ENCODE results near the gene OSBPL10.

Gene OSBPL10

DNA sequence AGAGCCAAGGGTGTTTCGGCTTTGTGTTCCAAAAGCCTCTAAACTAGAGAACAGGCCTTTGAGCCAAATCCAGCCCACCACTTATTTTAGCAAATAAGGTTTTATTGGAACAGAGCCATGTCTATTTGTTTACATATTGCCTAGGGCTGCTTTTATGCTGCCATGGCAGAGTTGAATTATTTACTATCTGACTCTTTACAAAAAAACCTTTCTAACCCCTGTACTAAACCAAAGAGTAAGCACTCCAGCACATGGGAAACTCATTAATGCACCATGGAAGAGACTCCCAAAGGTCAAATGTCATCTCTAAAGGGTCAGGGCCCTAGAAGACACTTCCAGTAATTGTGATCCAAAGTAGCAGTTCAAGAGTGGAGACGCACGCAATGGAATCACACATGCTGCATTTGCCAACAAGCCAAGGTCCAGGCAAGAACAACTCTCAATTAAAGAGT lies 22.3 kb downstream of the OSBPL10 start:
- no peak for DNase-seq (ENCODE audit: low spot score)

DNA sequence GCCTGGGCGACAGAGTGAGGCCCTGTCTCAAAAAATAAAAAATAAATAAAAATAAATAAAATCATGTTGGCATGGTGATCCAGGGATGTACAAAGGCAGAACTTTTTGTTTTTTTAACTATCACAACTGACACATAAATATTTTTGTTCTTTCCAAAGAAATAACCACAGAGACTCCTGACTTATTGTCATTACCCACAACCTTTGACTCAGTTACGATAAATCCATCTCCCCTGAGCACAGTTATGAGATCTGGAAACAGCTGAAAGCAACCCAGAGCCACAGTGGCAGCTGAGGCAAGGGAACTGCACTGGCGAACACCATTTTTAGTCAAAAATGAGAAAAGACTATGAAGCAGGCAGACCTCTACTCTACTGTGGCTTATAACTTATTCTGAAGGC lies 24.0 kb downstream of the OSBPL10 start:
- DNase-seq (ENCODE audit: low spot score): no peak

DNA sequence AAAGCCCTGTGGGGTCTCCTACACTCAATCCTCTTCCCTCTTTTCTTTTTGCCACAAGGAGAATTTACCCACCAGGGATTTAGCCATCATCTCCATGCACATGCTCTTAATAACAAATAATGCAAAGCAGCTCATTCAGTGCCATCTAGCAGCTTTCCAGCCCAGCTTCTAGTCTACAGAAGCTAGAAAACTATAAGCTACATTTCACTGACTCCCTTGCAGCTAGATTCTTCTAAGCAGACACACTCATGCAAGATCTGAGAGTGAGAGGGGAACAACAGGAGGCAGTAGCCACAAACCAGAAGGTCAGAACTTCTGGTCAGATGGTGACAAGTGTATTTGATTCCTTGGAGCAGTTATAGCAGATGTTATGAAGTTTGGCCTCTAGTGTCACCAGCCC lies 25.5 kb downstream of the OSBPL10 start:
- DNase-seq (ENCODE audit: low spot score): no peak

DNA sequence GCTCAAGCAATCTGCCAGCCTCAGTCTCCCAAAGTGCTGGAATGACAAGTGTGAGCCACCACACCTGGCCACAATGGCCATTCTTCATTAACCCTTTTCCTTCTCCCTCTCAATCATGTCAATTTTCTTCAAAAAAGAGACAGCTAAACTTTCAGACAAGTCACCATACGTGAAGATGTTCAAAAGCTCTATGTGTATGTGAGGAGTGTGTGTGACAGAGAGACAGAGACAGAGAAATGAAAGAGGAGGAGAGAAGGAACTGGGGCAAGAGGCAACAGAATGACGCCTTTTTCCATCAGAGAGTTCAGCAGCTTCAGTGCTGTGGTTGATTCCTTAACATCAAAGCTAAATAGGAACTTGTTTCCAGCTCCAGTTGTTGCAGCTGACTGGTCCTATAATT lies 27.4 kb downstream of the OSBPL10 start:
- DNase-seq (ENCODE audit: low spot score): no peak

DNA sequence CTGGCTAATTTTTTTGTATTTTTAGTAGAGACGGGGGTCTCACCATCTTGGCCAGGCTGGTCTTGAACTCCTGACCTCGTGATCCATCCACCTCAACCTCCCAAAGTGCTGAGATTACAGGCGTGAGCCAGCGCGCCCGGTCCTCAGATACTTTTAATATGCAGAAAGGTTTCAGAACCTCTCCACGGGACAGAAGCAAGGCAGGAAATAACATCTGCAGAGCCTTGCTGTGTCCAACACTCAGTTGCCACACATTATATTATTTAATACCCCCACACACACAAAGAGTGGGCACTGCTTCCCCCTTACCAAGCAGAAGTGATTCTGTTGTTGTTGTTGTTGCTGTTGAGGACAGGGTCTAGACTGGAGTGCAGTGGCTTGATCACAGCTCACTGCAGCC lies 28.0 kb downstream of the OSBPL10 start:
- DNase-seq (ENCODE audit: low spot score): no peak

DNA sequence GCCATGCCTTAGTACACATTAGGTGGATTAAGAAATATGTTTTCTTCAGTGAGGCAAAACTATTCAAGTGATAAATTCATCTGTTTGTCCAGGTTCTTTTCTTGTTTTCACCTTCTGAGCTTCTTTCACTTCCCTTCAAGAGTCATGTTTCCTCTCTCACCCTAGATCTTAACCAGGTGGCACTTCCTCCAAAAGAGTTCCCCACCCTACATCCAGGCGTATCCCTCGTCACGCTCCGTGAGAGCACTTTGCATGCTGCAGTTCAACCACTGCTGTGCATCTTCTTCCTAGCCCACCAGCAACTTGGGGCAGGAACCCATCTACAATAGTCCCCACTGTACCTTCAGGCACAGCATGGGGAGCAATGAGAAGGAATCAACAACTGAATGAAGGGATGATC lies 28.9 kb downstream of the OSBPL10 start:
- no peak for DNase-seq (ENCODE audit: low spot score)

DNA sequence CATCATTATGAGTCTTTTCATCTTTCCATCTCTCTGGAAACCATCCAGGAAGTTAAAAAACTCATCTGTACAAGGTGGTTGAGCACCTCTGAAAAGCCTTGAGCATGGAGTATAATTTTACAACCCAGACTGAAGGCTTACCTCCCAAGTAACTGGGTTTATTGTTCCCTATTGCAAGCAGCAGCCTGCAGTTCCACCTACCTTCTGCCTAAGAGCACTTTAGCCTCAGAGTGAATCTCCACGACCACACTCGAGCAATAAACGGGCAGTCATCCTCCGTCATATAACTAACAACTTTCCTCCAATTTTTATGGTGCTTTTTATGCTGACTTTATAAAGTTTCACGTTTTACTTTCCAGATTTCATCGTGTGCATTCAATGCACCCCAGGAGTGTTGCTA lies 32.8 kb downstream of the OSBPL10 start:
- DNase-seq (ENCODE audit: low spot score): no peak

DNA sequence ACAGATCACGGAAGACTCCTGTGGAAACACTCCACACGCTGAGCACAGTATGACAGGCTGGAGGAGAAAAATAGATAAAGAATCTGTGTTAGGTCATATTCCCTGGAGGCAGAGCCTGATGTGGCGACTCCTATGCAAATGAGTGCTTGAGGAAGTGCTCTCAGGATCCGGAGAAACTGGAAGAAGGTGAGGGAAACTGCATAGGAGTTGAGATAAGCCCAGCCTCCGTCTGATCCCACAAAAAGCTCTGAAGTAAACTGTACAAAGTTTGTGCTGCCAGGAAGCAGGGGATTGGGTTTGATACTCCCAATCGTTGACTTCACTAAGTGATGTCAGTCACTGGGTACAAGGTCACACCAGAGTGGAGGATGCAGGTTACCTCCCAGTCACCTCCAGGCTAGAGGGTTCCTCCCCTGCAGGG lies 33.4 kb downstream of the OSBPL10 start:
- DNase-seq (ENCODE audit: low spot score): no peak

DNA sequence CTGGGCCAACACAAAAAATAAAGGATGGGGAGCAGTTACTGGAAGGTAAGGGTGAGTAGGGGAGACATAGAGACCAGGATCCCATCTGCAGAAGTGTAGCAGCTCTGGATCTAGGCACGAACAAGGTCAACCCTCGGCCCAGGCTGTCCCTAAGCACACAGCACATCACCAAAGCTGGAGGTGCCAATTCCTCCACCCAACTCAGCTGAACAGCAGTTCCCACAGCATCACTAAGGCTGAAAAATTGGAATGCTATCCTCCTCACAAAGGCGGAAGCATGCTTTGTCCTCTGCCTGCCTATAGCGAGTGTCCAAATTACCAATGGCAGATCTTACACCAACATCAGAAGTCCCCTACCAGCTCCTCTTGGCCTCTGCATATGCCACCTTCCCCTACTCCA lies 33.9 kb downstream of the OSBPL10 start:
- no peak for DNase-seq (ENCODE audit: low spot score)

DNA sequence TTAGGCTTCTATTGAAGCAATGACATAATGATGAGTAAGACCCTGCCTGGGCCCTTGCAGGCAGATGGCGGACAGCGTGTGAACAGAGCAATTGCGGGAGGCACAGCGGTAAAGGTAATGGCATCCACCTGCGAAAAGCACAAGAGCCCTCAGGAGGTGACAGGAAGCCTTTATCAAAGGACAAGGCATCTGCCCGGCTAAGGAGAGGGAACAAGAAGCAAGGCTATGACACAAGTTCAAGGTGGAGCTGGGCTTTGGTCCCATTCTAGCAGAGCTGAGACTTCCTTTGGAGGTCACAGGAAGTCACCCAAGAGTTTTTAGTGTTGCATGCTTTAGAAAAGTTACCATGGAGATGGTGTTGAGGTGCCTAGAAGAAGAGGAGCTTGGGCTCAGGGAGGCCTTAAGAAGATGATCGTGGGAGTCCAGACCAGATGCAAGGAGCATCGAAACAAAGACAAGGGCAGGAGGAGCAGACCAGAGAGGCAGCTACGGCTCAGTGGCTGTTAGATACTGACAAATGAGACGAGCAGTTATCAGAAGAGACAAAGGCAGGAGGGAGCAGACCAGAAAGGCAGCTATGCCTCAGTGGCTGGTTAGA lies 34.5 kb downstream of the OSBPL10 start:
- DNase-seq (ENCODE audit: low spot score): no peak

DNA sequence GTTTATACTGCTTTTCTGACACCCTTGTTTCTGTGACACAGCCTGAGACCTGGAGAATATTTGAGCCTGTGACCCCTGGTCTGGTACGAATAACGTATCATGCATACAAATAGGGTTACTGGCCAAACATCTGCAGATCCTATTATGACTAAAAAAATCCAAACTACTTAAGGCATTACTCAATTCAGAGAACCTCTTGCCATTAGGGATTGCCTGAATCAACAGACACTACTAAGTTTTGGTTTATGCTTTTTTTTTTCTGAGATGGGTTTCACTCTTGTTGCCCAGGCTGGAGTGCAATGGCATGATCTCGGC lies 35.4 kb downstream of the OSBPL10 start:
- DNase-seq (ENCODE audit: low spot score): no peak

DNA sequence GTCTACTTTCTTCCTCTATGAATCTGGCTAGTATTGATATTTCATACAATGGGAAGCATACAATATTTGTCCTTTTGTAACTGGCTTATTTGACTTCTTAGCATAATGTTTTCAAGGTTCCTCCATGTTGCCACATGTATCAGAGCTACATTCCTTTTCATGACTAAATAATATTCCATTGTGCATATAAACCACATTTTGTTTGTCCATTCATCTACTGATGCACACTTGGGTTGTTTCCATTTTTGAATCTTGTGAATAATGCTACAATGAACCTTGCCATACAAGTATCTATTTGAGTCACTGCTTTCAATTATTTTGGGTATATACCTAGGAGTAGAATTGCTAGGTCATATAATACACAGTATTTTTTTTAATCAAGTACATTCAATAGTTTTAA lies 38.0 kb downstream of the OSBPL10 start:
- no peak for DNase-seq (ENCODE audit: low spot score)

DNA sequence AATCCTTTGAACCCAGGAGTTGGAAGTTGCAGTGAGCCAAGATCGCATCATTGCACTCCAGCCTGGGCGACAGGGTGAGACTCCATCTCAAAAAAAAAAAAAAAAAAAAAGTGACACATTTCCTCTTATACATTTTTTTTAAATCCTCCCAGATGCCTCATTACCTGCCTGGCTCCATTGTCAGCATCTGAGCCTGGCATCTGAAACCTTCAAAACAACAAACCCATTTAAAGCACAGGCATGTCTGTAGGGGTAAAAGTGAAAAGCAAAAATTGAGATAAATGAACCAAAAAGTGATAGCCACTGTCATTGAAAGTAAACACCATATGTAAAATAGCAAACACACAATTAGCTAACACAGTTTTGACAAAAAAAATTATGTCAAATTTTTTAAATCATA lies 38.6 kb downstream of the OSBPL10 start:
- no peak for DNase-seq (ENCODE audit: low spot score)

DNA sequence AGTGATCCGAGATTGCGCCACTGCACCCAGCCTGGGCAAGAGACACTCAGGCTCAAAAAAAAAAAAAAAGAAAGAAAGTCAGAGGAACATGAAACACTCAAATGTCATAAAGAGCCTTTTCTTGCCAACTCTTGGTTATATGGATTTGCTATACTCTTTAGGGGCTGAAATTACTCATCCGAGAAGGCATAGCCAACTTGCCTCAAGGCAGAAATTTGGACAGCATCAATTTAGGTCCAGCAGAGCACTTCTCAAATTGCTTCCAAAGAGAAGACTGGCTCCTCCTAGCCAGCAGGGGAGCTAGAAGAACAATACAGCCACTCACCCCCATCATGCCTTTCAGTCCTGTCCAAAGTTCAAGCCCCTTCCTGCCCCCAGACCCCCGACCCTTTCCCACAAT lies 43.8 kb downstream of the OSBPL10 start:
- DNase-seq (ENCODE audit: low spot score): no peak

DNA sequence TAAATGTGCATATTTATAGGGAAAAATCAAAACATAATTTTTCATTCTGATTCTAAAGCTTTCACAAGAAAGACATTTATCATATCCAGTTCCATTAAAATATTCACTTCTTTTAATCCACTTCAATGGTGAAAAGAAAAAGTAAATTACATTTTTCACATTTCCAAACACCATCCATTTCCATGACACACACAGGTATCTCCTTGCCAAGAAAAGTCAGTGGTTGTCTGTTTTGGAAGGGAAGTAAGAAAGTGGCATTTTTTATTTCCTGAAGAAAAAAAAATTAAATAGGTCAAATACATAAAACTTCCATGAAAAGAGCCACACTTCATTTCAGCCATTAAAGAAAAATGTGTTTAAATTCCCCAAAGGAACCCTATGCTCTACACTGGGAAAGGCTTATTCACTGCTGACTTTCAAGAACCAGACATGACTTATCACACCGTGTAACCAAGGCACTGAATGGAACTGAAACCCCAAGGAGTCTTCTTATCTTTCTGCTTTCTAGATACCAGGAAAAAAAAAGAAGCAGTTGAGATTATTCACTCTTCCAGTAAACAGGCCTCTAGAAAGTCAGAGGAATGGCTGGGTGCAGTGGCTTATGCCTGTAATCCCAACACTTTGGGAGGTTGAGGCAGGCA lies 44.5 kb downstream of the OSBPL10 start:
- DNase-seq (ENCODE audit: low spot score): no peak

DNA sequence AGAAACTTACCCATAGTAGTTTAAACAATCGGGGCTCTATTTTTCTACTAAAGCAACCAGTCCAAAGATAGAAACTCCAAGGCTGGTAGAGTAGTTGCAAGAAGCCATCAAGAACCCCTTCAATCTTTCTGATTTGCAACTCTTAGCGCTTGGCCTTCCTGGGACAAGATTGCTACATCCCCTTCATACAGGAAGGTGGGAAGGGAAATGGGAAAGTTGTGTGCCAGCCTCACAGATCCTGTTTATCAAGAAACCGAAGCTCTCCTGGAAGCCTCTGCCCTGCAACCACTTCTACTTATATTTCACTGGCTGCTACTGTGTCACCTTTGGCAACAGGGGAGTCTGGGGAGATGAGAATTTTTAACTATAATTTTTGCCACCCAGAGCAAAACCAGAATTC lies 46.2 kb downstream of the OSBPL10 start:
- DNase-seq (ENCODE audit: low spot score): no peak

DNA sequence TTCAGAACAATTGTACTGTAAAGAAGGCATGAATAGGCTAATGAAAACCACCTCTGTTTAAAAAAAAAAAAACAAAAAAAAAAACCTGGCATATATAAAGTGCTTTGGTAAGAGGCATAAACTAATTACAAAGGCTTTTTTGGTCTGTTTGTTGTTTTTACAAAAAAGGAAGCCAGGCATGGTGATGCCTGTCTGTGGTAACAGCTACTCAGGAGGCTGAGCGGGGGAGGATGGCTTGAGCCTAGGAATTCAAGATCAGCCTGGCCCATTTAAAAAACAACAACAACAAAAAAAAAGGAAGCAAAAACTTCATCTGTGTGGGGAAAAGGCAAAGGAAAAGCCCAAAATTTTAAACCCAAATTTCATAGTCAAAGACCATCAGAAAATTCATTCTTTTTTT lies 47.0 kb downstream of the OSBPL10 start:
- no peak for DNase-seq (ENCODE audit: low spot score)

DNA sequence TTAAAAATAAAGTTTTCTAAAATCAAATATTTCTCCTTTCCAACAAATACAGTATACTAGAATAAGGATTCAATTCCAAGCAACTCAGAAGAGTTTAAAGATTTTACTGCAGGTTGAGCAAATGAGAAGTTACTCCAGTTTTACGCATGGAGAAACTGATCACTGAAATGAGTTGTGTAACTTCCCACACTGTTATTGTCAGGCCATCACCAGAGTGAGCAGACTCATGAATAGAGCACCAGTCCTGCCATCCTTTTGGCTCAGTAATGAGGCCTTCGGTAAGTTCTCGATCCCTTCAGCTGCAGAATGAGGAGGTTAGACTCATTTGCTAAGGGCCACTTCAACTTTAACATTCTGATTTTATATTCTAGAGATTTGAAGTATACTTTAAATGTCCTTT lies 48.1 kb downstream of the OSBPL10 start:
- DNase-seq (ENCODE audit: low spot score): no peak

DNA sequence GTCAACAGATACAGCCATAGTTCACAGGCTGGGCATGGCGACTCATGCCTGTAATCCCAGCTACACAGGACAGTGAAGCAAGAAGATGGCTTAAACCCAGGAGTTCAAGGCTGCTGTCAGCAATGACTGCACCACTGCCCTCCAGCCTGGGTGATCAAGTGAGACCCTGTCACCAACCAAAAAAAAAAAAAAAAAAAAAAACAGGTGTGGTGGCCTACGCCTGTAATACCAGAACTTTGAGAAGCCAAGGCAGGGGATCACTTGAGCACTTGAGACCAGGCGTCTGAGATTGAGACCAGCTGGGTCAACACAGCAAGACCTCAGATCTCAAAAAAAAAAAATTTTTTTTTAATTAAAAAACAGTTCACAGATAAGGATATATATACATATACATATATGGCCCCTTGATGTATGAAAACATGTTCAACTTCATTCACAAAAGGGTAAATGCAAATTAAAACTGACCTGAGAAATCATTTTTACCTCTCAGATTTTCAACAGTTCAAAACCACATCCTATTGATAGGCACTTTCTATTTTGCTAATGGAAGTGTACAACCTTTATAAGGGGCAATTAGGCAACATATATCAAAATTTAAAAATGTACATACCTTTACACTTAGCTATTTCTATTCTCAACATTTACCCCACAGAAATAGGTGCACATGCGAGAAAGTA lies 51.1 kb downstream of the OSBPL10 start:
- no peak for DNase-seq (ENCODE audit: low spot score)

DNA sequence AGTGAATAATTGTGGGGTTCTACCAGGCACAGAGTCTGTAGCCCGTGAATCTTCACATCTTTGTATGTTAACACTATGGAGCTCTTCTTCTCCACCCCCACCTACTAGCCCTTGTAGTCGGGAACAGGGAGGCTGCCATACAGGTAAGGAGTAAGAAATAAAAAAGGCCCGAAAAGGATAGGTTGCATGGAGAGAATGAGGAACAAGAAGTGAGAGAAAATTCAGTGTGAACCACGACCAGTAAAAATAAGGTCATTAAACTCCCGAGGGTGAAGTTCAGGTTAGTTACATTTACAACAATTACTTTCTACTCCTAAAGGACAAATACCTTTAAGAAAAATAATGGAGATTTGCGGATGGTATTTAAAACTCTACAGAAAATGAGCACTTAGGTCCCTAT lies 53.3 kb downstream of the OSBPL10 start:
- no peak for DNase-seq (ENCODE audit: low spot score)

DNA sequence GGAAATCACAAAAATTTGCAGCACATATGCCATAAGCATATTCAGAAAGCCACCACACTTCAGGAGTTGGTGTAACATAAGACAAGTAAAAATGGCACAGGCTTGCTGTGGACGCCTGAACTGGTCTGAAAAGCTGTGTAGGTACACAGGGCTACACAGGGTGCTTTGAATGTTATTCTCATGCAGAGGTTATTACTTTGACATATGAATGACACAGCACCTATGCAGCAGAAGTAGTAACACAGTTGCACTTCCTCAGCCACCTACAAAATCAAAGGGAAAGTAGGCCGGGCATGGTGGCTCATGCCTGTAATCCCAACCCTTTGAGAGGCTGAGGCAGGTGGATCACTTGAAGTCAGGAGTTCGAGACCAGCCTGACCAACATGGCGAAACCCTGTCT lies 54.5 kb downstream of the OSBPL10 start:
- DNase-seq (ENCODE audit: low spot score): no peak

DNA sequence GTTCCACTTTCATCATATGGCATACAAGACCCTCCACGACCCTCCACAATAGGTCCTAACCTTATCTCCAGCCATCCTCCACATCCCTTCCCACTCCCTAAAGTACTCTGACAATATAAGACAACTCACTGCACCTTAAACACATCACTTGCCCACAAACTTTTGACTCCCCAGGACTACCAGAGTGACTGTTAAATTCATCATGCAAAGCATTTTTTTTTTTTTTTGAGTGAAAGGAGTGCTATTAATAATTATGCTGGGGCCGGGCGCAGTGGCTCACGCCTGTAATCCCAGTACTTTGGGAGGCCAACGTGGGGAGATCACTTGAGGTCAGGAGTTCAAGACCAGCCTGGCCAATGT lies 55.8 kb downstream of the OSBPL10 start:
- no peak for DNase-seq (ENCODE audit: low spot score)

DNA sequence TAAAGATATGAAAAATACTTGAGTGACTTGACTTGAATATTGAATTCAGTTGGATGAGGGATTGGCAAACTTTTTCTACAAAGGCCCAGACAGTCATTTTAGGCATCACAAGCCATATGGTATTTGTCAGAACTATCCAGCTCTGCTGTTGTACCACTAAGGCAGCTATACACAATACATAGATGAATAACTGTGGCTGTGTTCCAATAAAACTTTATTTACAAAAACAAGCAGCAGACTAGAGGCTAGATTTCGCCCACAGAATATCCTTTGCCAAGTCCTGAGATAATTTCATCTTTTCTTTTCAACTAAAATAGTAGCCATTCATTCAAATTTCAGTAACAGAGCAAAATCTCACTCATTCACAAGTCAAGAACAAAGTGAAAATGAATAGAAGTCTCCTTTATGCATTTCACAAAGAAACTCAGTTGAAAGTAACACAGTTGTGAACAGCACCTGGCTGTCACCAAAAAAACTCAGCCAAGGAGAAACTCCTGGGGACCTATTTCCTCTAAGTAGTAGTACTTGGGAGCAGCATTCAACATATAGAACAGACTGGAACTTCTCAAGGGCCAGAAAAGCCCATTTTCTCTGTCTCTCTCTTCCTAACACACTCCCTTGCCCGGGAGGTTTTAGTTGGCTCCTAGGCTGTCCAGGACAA lies 56.3 kb downstream of the OSBPL10 start:
- no peak for DNase-seq (ENCODE audit: low spot score)

DNA sequence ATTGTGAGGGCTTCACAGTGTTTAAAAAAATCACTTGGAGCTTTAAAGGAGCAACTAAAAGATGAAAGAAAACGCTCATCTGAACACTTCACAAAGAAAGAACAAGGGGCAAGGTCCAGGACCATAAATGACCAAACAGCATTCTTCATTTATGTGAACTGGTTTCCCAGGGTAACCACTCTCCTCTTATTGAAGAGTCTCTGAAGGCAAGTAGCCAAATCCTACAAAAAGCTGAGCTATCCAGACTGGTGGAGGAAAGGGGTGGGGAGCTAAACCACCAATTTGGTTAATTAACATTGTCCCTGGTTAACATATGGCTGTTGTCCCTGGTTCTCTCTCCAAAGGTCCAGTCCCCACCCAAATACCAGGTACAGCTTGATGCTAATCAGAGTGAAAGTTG lies 58.1 kb downstream of the OSBPL10 start:
- DNase-seq (ENCODE audit: low spot score): peak; percentile 44

Measured in HuH-7.5 (cell line).